ENCODE results near the gene GNAQ. TPM values are rescaled to one million over a fixed set of nuclear protein-coding genes. Genes with fewer than 3 reads are reported as not detected.

Gene GNAQ
- total RNA-seq, 1 donor from 2014 or later, result 17.8 TPM

DNA sequence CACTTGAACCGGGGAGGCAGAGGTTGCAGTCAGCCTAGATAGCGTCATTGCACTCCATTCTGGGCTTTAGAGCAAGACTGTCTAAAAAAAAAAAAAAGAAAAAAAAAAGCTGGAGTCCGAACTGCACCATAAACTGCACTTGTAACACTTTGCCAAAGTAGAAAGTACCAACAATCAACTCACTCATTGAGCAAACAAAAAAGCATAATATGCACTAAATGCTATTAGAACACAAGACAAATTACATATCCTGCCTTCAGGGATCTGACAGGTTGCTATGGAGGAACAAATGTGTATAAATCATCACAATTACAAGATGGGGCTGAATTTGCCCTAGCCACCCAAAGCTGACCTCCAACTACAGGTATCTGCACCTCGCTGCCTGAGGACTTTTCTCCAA lies 27.9 kb downstream of the GNAQ start:
- DNase-seq, result no peak

DNA sequence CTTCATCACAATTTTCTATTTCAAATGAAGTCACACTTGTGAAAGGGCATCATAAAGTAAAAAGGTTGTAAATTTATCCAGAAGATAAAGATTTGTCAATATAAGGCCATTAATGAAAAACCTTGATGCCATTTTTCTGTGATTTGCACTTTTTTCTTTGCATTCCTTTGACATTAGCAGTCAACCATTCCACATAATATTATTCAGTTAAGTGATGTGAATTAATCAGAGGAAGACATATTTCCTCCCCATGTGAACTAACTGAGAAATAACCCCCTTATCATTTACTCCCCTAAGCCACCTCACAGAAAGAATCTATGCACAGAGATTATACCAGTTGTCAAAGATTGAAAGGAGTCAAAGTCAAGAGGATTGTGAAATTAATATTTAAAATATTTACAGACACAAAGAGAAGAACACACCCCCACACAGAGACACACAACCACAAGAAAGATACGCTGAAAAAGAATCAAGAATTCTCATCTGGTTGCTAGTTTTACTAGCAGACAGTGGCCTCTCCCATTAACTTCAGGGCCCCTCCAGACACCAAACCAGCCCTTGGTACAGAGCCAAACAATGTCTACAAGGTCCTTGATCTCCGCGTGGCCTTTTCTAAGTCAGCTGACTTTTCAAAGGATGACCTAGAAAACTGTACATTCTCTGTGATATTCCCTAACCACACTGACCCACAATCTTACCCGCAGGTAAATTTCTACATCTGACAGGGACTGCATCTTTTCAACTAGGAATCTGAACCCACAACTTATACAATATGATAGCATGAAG lies 29.5 kb downstream of the GNAQ start:
- DNase-seq, result no peak

GRCh38 chr9:78000221-78000620 lies 31.4 kb downstream of the GNAQ start:
- DNase-seq, result no peak

DNA sequence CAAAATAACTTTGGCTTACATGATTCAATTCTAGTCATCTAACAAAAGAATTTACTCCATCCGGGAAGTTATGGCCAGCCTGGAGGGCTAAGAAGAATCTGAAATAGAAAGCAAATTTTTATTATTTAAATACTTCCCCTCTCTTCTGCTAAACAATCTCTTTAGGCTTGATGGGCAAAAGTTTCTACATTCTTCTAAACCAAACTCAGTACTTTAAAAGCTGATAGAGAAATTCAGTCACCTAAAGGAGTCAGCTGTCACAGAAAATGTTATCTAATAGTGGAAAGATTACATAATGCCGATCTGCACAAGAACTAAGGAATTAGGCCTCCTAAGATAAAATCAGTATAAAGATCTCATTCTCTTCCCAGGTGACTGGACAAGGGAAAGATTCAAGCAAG lies 32.4 kb downstream of the GNAQ start:
- no peak for DNase-seq

GRCh38 chr9:77997611-77998284 lies 33.9 kb downstream of the GNAQ start:
- DNase-seq, result no peak

DNA sequence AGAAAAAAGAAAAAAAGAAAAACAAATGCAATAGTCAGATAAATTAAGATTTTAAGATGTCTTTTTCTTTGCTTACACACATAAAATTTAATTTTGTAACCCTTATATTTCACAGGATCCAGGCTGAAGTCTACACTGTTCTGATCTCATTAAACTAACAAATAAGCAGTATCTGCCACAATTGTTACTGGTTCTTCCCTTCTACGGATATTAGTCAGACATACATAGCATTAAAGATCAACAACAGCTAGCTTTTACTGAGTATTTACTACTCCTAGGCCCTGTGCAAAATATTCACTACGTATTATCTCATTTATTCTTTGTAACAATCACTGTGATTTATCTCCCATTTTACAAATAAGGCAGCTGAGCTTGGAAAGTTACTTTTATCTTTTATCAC lies 34.9 kb downstream of the GNAQ start:
- no peak for DNase-seq

DNA sequence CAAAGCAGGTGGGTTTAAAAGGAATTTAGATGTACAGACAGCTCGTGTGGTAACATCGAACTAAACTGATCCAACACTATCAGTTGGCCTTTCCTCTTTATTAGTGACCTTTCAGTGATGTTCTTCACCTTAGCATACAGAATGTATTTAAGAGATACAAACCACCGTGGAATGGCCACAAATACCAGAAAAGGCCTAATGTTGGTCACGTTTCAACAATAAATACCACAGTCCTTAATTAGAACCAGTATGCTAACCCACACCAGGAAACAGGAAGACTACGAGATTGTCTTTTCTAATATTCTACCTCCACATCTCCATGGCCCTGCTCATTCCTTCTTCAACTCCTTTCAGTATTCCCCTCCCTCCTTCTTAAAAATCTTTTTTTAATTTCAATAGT lies 40.4 kb downstream of the GNAQ start:
- no peak for DNase-seq

DNA sequence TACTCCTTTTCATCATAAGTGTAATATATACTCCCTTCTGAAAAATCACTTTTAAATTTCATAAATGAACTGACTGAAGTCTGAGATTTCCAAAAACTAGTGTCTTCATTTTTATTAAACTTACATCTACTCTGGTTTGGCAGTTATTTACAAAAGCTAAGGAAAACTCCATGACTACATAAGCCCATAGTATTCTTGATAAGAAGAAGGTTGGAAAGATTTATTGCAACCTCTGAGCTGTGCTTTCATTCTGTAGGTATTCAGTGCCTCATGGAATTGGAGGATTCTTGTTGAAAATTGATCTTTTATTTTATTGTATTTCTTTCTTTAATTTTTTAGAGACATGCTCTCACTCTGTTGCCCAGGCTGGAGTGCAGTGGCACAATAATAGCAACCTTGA lies 41.7 kb downstream of the GNAQ start:
- DNase-seq, result no peak

DNA sequence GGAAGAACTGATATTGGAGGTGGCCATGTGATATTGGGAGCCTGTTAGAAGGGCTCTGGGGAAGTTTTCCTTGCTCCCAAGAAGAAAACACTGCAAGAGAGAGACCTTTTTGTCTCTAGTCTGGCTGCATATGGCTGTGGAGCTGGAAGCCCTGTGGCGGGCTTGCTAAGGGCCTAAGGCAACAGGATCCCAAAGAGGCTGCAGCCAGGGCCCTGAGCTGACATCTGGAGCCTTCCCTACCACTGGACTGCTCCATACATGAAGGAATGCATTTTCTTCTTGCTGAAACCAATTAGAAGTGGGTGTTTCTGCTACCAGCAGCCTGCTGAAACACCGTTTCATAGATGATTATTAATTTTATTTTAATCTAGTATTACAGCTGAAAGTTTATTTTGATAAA lies 42.2 kb downstream of the GNAQ start:
- DNase-seq, result no peak

DNA sequence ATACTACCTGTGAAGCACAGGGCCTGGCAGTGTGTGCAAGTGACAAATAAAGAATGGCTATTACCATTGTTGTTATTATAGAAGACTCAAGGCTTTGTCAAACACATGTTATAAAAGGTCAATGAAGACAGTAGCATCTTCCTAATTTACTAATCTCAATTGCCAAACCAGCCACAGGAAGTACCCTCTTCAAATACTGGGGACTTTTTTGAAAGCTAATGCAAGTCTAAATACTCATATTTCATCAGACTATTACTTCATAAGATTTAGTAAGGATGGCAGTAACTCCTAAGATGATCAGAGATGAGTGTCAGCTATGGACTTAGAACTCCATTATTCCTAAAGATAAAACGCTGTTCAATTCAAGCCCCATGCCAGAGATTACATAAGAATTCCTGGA lies 43.0 kb downstream of the GNAQ start:
- DNase-seq, result no peak

GRCh38 chr9:77987880-77988525 lies 43.6 kb downstream of the GNAQ start:
- DNase-seq, result no peak

- no peak for DNase-seq
Measured at GRCh38 chr9:77987081-77987656, 44.4 kb downstream of the GNAQ start.

- DNase-seq, result no peak
Measured at GRCh38 chr9:77985996-77986395, 45.6 kb downstream of the GNAQ start.

GRCh38 chr9:77983320-77983662 lies 48.3 kb downstream of the GNAQ start:
- DNase-seq, result no peak

DNA sequence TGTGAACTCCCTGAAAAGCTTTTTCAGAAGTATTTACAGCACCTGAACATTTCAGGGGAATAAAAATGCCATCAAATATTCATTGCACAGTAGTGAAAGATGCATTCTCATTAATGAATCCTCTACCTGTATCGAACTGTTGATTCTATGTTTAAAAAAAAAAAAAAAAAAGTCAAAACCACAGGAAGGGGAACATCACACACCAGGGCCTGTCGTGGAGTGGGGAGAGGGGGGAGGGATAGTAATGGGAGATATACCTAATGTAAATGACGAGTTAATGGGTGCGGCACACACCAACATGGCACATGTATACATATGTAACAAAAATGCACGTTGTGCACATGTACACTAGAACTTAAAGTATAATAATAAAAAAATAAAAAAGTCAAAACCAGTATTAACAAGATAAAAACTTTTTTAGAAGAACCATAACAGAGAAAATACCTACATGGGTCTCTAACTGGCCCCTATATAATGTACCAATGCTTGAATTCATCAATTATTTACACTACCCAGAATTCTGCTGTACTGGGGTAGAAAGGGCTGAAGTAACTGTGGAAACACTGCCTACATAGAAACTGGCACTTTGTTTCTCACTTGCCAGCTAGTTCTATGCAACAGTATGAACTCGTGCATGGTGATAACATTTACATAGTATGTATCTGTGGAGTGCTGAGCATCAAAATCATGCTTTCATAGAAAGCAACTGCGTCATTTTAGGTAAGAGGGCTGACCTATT lies 48.9 kb downstream of the GNAQ start:
- DNase-seq, result no peak

- DNase-seq, result no peak
Measured at GRCh38 chr9:77981907-77982306, 49.7 kb downstream of the GNAQ start.

DNA sequence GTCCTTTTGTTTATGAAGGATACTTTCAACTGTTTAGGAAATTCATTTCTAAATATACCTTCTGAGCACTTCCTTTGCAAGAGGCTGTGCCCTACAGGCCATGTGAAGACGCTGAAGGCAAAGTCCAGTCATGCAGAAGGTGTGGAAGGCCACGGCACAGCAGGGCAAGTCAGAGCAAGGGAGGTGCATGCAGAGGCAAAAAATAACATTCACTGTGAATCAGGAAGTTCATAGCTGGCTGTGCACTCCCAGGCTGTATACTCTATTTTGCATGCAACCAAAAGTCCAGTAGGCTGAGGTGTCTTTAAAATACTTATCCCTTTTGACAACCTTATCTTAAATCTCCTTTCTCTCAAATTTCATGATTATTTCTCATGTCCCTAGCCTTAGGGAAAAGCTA lies 50.3 kb downstream of the GNAQ start:
- no peak for DNase-seq

DNA sequence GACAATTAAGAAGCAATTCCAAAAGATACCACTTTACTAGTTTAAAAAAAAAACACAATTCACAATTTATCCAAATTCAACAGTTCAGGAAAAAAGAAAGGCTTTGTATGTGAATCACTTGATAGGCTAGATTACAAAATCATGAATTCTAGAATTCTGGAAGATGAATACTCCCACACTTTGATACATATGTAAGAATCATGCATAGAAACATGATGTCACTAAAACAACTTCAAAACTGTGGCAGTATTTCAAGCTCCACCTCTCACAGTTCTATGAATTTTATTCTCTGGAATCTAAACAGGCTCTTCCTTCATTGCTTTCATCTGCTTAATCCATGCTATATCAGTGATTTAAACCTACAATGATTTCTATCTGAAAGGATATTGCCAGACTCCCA lies 51.0 kb downstream of the GNAQ start:
- no peak for DNase-seq

DNA sequence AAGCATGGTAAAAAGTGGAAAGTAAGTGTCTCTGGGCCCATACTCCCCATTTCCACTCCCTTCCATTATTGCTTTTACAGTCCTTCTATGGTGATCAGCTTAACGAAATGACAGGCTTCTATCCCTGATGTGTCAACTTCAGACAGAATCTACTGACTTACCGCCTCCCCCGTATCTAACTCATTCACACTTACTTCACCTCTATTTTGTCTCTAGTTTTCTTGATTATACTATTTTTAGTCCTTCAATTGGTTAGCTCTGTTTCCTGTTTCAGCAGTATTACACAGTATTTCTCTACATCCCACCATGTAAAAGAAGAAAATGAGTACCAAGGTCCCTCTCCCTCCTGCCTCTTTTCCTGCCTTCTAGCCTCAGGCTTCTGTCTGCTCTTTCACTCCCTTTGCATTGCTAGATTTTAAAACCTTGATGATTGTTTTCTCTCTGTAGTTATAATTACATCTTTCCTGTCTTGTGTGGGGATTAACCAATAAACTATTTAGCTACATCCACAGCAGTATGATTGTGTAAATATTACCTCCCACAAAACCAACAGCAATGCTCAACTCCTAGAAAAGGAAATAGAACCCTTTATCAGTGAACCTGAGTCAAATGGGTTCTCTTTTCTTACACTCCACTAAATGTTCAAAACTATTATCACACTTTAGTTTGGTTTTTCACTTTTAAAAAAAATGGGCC lies 53.4 kb downstream of the GNAQ start:
- no peak for DNase-seq

DNA sequence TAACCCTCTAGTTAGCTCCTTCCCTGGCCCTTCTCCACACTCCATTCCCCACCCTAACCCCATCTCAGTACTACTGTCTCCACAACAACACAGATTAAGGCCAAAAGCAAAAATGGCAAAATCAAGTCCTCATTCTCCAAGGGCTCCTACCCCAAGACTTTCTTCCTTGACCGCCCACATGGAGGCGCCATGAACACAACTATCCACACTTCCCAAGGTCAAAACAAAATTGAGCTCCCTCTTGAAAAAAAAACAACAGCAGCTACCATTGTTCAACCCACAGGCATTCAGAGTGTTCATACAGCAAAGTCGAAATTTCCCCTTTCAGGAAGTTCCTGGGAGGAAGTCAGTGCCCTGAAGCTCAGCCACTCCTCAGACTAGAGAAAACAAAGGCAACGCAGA lies 54.4 kb downstream of the GNAQ start:
- DNase-seq, result no peak

- no peak for DNase-seq
Measured at GRCh38 chr9:77975806-77976205, 55.8 kb downstream of the GNAQ start.

- no peak for DNase-seq
Measured at GRCh38 chr9:77975036-77975435, 56.6 kb downstream of the GNAQ start.
